ENCODE results near the gene MARCHF9.

DNA sequence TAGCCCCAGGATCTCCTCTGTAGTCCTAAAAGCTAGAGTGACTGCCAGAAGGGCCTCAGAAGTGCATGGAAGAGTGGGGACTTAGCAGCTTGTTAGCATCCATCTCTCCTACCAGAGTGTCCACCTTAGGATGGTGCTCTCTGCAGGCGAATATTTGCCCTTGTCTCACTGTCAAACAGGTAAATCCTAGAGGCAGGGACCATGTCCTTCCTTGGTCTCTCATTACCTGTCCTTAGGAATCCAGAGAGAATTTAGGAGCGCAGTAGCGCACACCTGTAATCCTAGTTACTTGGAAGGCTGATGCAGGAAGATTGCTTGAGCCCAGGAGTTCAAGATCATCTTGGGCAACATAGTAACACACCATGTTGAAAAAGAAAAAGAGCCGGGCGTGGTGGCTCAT lies 37.8 kb upstream of the MARCHF9 start:
- TF ChIP-seq POLR2AphosphoS5 (IDR thresholded peaks at IDR 0.05; ENCODE audit: borderline replicate concordance, low read depth, low read length) = no peak
- TF ChIP-seq FOXP2 (optimal IDR thresholded peaks at IDR 0.05; ENCODE audit: control extremely low read depth, extremely low read length, insufficient read depth) = no peak
- TF ChIP-seq EZH2 (IDR thresholded peaks at IDR 0.05) = no peak
